SU-DHL-6 (cell line): ENCODE results near the gene ADH5.
"Not testable (repeated sequence)": the region's sequence is repeated elsewhere in the genome, so short reads cannot be mapped to it uniquely, and the experiment has no call there.

Experiments
- H2AFZ ChIP-seq: fragments of 200-600 bp; sonication (generic); 2 replicates; pipeline ENCODE4 v1.6.1; 2014; ENCODE audit warnings: low read depth, mild to moderate bottlenecking, moderate library complexity, mixed read lengths, antibody characterized with exemption, low read length; ENCODE audit not compliant: severe bottlenecking
- H3F3A ChIP-seq: fragments of 200-600 bp; shearing (Covaris generic); 2 replicates; pipeline ENCODE4 v1.6.0; 2016; ENCODE audit warnings: antibody characterized with exemption, mild to moderate bottlenecking; ENCODE audit not compliant: insufficient read depth
- H3K27ac ChIP-seq: fragments of 200-600 bp; sonication (generic); 2 replicates; pipeline ENCODE4 v1.5.1; 2016; ENCODE audit warnings: low read depth, mild to moderate bottlenecking, low read length, moderate library complexity, mixed read lengths
- H3K27me3 ChIP-seq: fragments of 200-600 bp; sonication (generic), shearing (Covaris generic); 2 replicates; pipeline ENCODE4 v1.6.0; 2014; ENCODE audit warnings: mild to moderate bottlenecking, low read length
- H3K36me3 ChIP-seq: fragments of 200-600 bp; sonication (generic); 2 replicates; pipeline ENCODE4 v1.6.1; 2014; ENCODE audit warnings: mild to moderate bottlenecking, low read length, mixed read lengths
- H3K4me2 ChIP-seq: fragments of 300-600, 200-600 bp; shearing (Covaris generic), sonication (generic); 2 replicates; pipeline ENCODE4 v1.6.0; 2014; ENCODE audit warnings: low read length, low read depth, mild to moderate bottlenecking; ENCODE audit not compliant: poor library complexity, severe bottlenecking
- H3K4me3 ChIP-seq: fragments of 200-600 bp; sonication (generic); 2 replicates; pipeline ENCODE4 v1.5.1; 2014; ENCODE audit warnings: antibody characterized with exemption, low read length, mild to moderate bottlenecking, mixed read lengths; ENCODE audit not compliant: insufficient read depth, poor library complexity, severe bottlenecking
- H3K79me2 ChIP-seq: fragments of 200-600 bp; sonication (generic); 2 replicates; pipeline ENCODE4 v1.6.1; 2014; ENCODE audit warnings: mild to moderate bottlenecking, low read length, moderate library complexity; ENCODE audit not compliant: insufficient read depth
- H3K9ac ChIP-seq: fragments of 200-600 bp; sonication (generic); 2 replicates; pipeline ENCODE4 v1.7.0; 2014; ENCODE audit warnings: mild to moderate bottlenecking, low read length
- H3K9me2 ChIP-seq: fragments of 200-600 bp; sonication (generic); replicated peaks from 2 replicates; pipeline ENCODE4 v1.6.1; 2014; ENCODE audit warnings: low read length; ENCODE audit not compliant: insufficient read depth
- H3K9me3 ChIP-seq: fragments of 200-600 bp; sonication (generic); 2 replicates; pipeline ENCODE4 v1.6.1; 2014; ENCODE audit warnings: low read length, mixed read lengths; ENCODE audit not compliant: insufficient read depth
- H4K20me1 ChIP-seq: fragments of 200-600 bp; sonication (generic); 2 replicates; pipeline ENCODE4 v1.6.1; 2014; ENCODE audit warnings: low read depth, mild to moderate bottlenecking, antibody characterized with exemption, low read length, moderate library complexity, mixed read lengths
- CTCF ChIP-seq: fragments of 200-600 bp; sonication (generic); IDR thresholded peaks from one replicate; pipeline ENCODE4 v1.5.1; 2017; ENCODE audit warnings: antibody characterized with exemption, mild to moderate bottlenecking, low read length, moderate library complexity; ENCODE audit not compliant: insufficient read depth, poor library complexity, severe bottlenecking
- EZH2phosphoT487 ChIP-seq: fragments of 200-600 bp; sonication (generic), shearing (Covaris generic); conservative IDR thresholded peaks from 2 replicates; pipeline ENCODE4 v1.6.1; 2018; ENCODE audit warnings: mild to moderate bottlenecking, antibody characterized with exemption, low read length, moderate library complexity, mixed read lengths

The ADH5 gene

GRCh38 chr4:99071159-99071558 lies 17.4 kb downstream of the ADH5 start:
- Histone ChIP-seq H3K27me3 (no peaks in the 10 kb centered on the region), H3F3A (no peaks in the 10 kb centered on the region), H3K4me2 (no peak overlapping the region), H3K27ac (no peak overlapping the region), H2AFZ (no peak overlapping the region), H3K79me2 (no peaks in the 10 kb centered on the region), H4K20me1 (no peaks in the 10 kb centered on the region), H3K4me3 (no peak overlapping the region), H3K36me3 (no peaks in the 10 kb centered on the region), H3K9ac (no peak overlapping the region), H3K9me3 (no peaks in the 10 kb centered on the region), H3K9me2 (no peaks in the 10 kb centered on the region)
- TF ChIP-seq EZH2phosphoT487 (no peak), CTCF (no peak)

- H3K4me2 ChIP-seq: no peak overlapping the region
- H2AFZ ChIP-seq: no peak overlapping the region
- no peaks in the 10 kb centered on the region for H3K9me2 ChIP-seq
- H3K9me3 ChIP-seq: no peaks in the 10 kb centered on the region
- H3K79me2 ChIP-seq: no peaks in the 10 kb centered on the region
- no peaks in the 10 kb centered on the region for H3K36me3 ChIP-seq
- TF ChIP-seq EZH2phosphoT487: no peak
- no peak for TF ChIP-seq CTCF
- H3K27me3 ChIP-seq: no peaks in the 10 kb centered on the region
- no peak overlapping the region for H3K27ac ChIP-seq
- no peak overlapping the region for H3K4me3 ChIP-seq
- no peaks in the 10 kb centered on the region for H4K20me1 ChIP-seq
- no peak overlapping the region for H3K9ac ChIP-seq
- H3F3A ChIP-seq: no peaks in the 10 kb centered on the region
Observed at GRCh38 chr4:99067617-99068016, 21.0 kb downstream of the ADH5 start.

GRCh38 chr4:99065521-99065920 lies 23.1 kb downstream of the ADH5 start:
- not testable (repeated sequence) for H3K27me3 ChIP-seq, H3K9me2 ChIP-seq, H3K79me2 ChIP-seq, H3K27ac ChIP-seq, H3K9ac ChIP-seq, H2AFZ ChIP-seq, H3K9me3 ChIP-seq, H4K20me1 ChIP-seq, H3K4me2 ChIP-seq, H3K4me3 ChIP-seq, H3K36me3 ChIP-seq, H3F3A ChIP-seq

- no peaks in the 10 kb centered on the region for H3F3A ChIP-seq
- H3K9ac ChIP-seq: no peak overlapping the region
- H3K4me2 ChIP-seq: no peak overlapping the region
- no peak overlapping the region for H2AFZ ChIP-seq
- no peaks in the 10 kb centered on the region for H3K9me3 ChIP-seq
- H4K20me1 ChIP-seq: no peaks in the 10 kb centered on the region
- no peak for TF ChIP-seq EZH2phosphoT487
- no peak for TF ChIP-seq CTCF
- no peaks in the 10 kb centered on the region for H3K79me2 ChIP-seq
- no peaks in the 10 kb centered on the region for H3K27me3 ChIP-seq
- no peaks in the 10 kb centered on the region for H3K9me2 ChIP-seq
- H3K36me3 ChIP-seq: no peaks in the 10 kb centered on the region
- H3K4me3 ChIP-seq: no peak overlapping the region
- no peak overlapping the region for H3K27ac ChIP-seq
Observed at GRCh38 chr4:99062120-99062519, 26.5 kb downstream of the ADH5 start.
